ENCODE measurements around the gene APLN.

Gene APLN

GRCh38 chrX:129599996-129600395, 54.8 kb downstream of the APLN start (continued):
- TF ChIP-seq ZNF335 (tag by site-specific recombination; conservative IDR thresholded peaks at IDR 0.05): no peak

- TF ChIP-seq GLI4 (tag by site-specific recombination; IDR thresholded peaks at IDR 0.05) (no peak), ZNF239 (tag by site-specific recombination; IDR thresholded peaks at IDR 0.05) (no peak), ZNF138 (tag by site-specific recombination; IDR thresholded peaks at IDR 0.05; ENCODE audit: borderline replicate concordance) (no peak), ZBTB10 (tag by site-specific recombination; IDR thresholded peaks at IDR 0.05) (no peak), ZBTB11 (tag by site-specific recombination; conservative IDR thresholded peaks at IDR 0.05; ENCODE audit: low read depth) (no peak), ZSCAN30 (tag by site-specific recombination; IDR thresholded peaks at IDR 0.05) (no peak), ZNF548 (tag by site-specific recombination; IDR thresholded peaks at IDR 0.05) (no peak), ZNF626 (tag by site-specific recombination; IDR thresholded peaks at IDR 0.05) (no peak), ZNF600 (tag by site-specific recombination; IDR thresholded peaks at IDR 0.05) (no peak), ZNF335 (tag by site-specific recombination; conservative IDR thresholded peaks at IDR 0.05) (no peak), ZBTB17 (tag by site-specific recombination; IDR thresholded peaks at IDR 0.05) (no peak), ZBTB49 (tag by site-specific recombination; IDR thresholded peaks at IDR 0.05; ENCODE audit: low read depth) (no peak), REPIN1 (tag by site-specific recombination; IDR thresholded peaks at IDR 0.05; ENCODE audit: low read depth) (no peak), ZNF501 (tag by site-specific recombination; IDR thresholded peaks at IDR 0.05) (no peak), PRDM4 (tag by site-specific recombination; IDR thresholded peaks at IDR 0.05) (no peak)
- POLR2A ChIA-PET: interaction anchor here (0.7 kb wide), 1 partner anchor 244 kb away, joined by 3 read pairs; the partner anchor contains the start of gene ZDHHC9
- H3K4me3 ChIP-seq (ENCODE audit: low read depth, low read length): no peak overlapping the region
- CTCF ChIA-PET: interaction anchor here (0.7 to 2.2 kb wide), 2 partner anchors 10 to 228 kb away, joined by 4 to 10 read pairs; no protein-coding TSS in a partner anchor
- H3K9me3 ChIP-seq (ENCODE audit: control insufficient read depth, insufficient read depth, low read depth, low read length): no peaks in the 10 kb centered on the region
- peaks cover 0 to 19% of the 10 kb centered on the region in 2 experiments; a peak in 2 of 3 replicates for H3K36me3 ChIP-seq (ENCODE audit: control insufficient read depth in 2 of 2, insufficient read depth in 1 of 2, low read length in 2 of 2)
- no peaks in the 10 kb centered on the region for H3K4me1 ChIP-seq (ENCODE audit: control insufficient read depth, insufficient read depth, low read length)
- no peak overlapping the region for H3K27ac ChIP-seq (ENCODE audit: extremely low read depth, low read depth, low read length)
These were observed 55.3 kb downstream of the APLN start for GRCh38 chrX:129599499-129599898.
